HG03354 (cell line): Measurements from ENCODE around the gene FBXO42.
"Not testable (repeated sequence)": the region's sequence is repeated elsewhere in the genome, so short reads cannot be mapped to it uniquely, and the experiment has no call there.

ENCODE experiments used
- ATAC-seq: cut with Tn5 transposase; IDR thresholded peaks from one replicate; pipeline ENCODE4 v1.9.1; 2021; ENCODE audit warnings: mild to moderate bottlenecking; ENCODE audit not compliant: unreplicated experiment, poor library complexity, severe bottlenecking

Gene FBXO42

DNA sequence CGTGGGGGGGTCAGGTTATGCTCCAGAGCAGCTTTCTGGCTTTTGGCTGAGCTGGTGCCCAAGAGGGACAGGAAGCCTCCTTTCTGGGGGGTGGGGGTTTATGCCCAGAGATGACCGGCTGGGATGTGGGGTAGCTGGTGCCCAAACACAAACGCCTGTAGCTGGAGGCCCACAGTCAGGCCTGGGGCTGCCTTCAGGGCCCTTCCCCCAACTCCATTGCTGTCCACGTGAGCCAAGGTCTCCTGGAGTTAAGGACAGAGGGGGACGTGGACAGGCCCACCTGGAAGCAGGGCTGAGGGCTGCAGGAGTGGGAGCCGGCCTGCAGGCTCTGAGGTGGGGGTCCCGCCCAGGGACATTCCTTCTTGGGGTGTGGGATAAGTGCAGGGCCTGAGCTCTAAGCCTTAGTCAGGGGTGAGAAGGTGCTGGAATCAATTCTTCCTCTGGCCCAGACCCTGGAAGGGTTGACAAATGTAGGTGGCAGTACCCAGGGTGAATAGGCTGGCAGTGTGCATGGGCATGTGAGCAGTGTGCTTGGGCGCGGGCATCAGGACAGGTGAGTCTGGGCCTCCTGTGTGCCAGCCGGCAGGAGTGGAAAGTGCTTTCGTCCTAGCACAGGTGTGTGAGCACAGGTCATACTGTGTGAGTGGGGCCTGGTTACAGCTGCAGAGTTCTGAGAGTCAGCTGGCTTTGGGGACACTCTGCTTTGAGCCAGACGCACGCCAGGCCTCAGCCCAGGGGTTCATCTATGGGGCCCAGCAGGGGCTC lies 122.1 kb downstream of the FBXO42 start:
- ATAC-seq = no peak

GRCh38 chr1:16226490-16227179 lies 125.6 kb downstream of the FBXO42 start:
- no peak for ATAC-seq

DNA sequence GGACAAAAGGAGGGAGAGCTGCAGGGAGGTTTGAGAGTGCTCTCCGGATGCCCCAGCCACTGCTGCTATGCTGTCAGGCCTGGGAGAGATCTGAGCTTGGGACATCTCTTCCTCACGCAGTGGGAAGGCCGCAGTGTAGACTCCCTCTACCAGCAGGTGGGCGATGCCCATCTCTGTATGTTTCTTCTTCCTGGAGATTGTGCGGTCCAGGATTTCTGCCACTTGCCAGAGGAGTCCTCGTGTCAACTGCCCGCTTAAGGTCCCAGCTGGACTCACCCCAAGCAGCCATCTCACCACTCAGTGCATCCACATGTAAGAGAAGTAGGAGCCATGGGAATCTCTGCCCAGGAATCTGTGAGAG lies 126.2 kb downstream of the FBXO42 start:
- no peak for ATAC-seq

- ATAC-seq = no peak
These were observed 127.8 kb downstream of the FBXO42 start for GRCh38 chr1:16224472-16224871.

GRCh38 chr1:16222716-16223115 lies 129.6 kb downstream of the FBXO42 start:
- ATAC-seq = not testable (repeated sequence)

DNA sequence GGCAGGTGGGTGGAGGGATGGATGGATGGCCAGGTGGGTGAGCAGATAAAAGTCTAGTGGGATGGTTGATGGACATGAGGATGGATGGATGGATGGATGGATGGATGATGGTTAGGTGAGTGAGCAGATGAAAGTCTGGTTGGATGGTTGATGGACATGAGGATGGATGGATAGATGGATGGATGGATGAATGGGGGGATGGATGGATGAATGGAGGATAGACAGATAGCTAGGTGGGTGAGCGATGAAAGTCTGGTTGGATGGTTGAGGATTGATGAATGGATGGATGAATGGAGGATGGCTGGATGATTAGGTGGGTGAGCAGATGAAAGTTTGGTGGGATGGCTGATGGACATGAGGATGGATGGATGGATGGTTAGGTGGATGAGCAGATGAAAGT lies 130.8 kb downstream of the FBXO42 start:
- no peak for ATAC-seq

GRCh38 chr1:16219968-16220500 lies 132.2 kb downstream of the FBXO42 start:
- ATAC-seq = no peak

DNA sequence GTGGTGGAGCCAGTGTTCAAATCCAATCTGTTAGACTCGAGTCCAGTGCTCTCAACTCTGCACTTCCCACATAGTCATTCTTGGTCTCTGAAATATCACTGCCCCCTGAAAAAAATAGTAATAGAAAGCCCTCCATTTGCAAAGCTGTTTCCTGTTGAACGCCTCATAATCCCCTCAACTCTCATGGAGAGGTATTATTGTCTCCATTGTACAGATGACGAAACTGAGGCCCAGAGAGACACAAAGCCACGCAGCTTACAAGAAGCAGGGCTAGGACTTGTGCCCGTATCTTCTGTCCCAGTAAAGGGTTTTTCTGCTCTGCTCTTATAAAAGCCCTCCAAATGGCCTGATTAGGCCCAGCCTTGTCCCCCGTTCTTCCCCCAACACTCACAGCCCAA lies 133.6 kb downstream of the FBXO42 start:
- ATAC-seq = no peak

GRCh38 chr1:16218014-16218673 lies 134.1 kb downstream of the FBXO42 start:
- no peak for ATAC-seq

- peak; percentile 86 for ATAC-seq
These were observed 135.1 kb downstream of the FBXO42 start for GRCh38 chr1:16217061-16217785.

DNA sequence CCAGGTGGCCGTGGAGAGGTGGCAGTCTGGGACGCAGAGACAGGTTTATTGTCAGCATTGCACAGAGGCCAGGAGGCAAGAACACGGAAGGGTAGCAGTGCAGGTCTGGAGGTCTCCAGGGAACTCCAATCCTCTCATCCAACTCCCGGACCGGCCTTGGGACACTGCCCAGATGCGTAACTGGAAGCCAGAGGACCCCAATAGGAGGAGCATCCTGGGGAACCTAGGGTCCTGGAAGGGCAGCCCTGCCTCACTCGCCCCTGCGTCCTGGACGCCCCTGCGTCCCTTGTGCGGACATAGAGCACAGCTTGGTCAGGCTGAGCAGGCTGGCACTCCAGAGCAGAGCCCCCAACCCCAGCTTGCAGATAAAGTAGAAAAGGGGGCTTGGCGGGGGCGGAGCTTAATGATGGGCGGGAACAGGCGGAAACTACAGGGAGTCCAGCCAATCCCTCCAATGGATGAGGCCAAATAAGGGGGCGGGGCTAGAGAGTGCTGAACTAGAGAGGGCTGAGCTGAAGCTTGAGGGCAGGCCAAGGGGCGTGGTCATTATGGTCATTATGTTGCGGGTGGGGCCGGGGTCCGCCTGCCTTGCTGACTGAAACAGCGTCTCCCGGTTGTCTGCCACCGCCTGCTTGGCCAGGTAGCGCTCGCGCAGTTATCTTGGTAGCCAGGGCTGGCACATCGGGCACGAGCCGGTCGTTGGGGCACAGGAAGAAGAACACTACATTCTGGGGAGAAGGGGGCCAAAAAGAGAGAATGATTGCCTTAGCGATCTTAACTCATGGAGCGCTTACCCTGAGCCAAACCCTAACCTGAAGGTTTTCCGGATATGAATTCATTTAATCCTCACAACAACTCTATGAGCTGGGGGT lies 136.2 kb downstream of the FBXO42 start:
- ATAC-seq = peak; percentile 41

GRCh38 chr1:16215240-16215639 lies 137.0 kb downstream of the FBXO42 start:
- not testable (repeated sequence) for ATAC-seq

- ATAC-seq = not testable (repeated sequence)
These were observed 138.7 kb downstream of the FBXO42 start for GRCh38 chr1:16213544-16213943.

GRCh38 chr1:16213013-16213412 lies 139.3 kb downstream of the FBXO42 start:
- ATAC-seq = no peak

- ATAC-seq = no peak
These were observed 139.9 kb downstream of the FBXO42 start, which contains the start of gene ARHGEF19 for GRCh38 chr1:16212251-16212961. Gene ARHGEF19, minus strand, starts transcription at chr1:16212652. Its CDS starts 3,598 bp downstream, at chr1:16209054.

DNA sequence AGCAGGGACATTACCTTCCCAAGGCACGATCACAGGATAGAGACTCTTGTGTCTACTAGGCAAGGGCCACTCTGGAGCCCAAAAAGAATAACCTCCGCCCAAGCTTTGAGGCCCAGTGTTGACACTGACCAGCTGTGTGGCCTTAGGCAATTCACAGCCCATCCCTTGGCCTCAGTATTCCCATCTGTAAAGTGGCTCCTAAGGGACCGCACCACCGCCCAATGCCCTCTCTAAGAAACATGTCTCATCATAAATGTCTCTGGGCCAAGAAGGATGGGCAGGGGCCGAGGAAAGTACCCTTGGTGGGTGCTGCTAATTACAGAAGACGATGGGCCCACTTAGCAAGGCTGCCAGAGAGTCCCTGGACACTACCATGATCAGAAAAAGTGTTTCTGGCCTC lies 140.5 kb downstream of the FBXO42 start:
- no peak for ATAC-seq

- no peak for ATAC-seq
These were observed 141.7 kb downstream of the FBXO42 start for GRCh38 chr1:16210581-16210980.

DNA sequence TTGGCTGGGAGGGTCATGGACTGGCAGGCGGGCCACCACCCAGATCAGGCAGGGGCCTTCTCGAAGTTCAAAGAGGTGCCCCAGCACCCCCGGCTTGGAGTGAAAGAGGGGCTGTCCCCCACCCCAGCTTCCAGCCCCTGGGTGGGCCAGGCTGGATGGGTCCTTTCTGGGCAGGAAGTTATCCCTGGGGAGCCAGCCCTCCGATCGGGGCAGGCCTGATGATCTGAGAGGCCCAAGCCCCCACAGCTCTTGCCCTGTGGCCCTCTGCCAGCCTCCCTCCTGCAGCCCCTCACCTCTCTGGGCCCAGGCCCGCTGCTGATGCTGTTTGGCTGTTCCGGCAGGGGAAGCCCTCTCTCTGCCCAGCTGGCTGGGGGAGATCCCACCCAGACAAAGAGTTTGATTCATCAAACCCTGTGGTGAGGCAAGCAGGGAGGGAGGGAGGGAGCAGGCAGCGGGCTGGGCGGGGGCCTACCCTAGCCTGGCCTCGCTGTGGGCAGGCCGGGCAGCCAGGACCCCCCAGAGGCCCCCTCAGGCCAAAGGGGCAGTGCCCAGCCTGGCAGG lies 142.4 kb downstream of the FBXO42 start:
- ATAC-seq = no peak
